HG02981 (cell line): ENCODE results near the gene COL7A1.
"Not testable (repeated sequence)": the region's sequence is repeated elsewhere in the genome, so short reads cannot be mapped to it uniquely, and the experiment has no call there.

Experiments used
- ATAC-seq: cut with Tn5 transposase; IDR thresholded peaks from one replicate; pipeline ENCODE4 v1.9.1; 2021; ENCODE audit warnings: mild to moderate bottlenecking, moderate library complexity; ENCODE audit not compliant: unreplicated experiment

COL7A1 gene

DNA sequence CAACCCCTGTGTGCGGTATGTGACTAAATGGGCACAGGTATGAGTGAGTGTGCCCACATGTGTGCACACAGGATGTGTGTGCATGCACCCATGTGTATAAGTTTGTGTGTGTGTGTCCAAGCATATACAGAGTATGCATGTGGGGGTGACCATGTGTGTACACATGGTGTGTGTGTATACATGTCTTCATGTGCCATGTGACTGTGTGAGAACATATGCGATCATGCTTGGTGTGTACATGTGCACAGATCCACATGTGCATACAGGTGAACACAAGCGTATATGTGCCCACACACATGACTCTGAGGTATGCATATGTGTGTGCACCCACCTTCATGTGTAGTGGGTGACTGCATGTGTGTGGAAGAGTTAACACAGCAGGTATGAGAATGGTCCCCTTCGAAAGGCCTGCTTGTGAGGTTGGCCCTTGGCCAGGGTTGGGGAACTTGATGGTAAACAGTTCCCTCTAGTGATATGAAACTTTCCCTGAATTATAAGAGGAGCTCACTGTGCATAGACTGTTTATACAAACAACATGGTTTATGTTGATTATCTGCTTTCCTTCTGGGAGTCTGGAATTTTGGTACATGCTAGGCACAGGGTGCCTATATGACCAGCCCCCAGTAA is 48.8 kb downstream of the COL7A1 start:
- no peak for ATAC-seq

DNA sequence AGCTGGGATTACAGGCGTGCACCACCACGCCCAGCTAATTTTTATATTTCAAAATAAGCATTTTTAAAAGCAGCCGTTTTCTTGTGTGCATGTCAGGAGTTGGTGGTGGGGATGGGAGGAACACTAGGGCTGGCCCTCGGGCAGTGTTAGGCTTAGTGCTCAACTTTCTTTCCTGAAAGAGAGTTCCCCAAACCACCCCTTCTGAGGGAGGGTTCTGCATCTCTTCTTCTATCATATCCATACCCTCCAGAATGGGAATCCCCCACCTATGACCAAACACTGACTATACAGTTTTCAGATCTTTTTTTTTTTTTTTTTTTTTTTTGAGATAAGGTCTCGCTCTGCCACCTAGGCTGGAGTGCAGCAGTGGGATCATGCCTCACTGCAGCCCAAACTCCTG is 51.0 kb downstream of the COL7A1 start:
- no peak for ATAC-seq

DNA sequence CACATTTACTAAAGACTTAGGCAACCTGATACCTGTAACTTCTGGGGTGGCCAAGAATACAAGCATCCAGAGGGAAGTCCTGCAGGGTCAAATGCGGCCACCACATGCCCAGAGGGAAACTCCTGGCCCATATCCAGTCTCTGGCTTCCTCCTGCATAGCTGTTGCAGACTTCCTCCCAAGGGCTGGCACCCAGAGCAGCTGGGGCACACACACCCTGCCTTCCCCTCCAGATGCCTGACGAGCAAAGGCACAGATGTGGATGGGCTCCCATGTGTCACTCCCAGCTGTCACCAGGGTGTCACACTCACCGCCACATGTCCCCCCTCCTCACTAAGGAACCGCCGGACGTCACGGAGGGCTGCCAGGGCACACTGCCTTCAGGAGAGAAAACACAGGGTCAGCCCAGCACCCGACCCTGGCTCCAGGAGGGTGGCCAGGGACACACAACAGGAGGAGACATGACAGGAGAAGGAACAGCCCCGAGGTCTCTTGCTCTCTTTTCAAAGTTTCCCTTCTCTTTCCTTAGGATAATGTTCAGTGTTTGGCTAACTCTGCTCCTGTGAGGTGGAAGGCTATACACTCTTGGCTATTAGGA is 51.8 kb downstream of the COL7A1 start:
- no peak for ATAC-seq

DNA sequence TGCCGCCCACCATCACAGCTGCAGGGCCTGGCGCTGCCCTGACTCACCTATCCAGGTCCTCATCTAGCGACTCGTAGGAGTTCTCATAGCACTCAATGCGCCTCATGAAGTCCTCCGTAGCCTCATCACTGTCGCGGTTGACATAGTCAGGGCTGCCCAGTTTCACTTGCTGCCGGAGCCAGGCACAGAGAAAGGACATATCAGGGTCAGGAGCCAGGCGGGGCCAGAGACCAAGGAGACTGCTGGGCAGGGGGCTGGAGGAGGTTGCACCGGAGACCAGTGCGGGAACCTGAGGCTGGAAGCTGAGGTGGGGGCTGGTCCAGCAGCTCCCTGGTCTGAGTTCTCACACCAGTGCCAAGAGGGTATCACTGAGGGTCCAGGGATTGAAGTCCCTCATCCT is 56.7 kb downstream of the COL7A1 start:
- no peak for ATAC-seq

DNA sequence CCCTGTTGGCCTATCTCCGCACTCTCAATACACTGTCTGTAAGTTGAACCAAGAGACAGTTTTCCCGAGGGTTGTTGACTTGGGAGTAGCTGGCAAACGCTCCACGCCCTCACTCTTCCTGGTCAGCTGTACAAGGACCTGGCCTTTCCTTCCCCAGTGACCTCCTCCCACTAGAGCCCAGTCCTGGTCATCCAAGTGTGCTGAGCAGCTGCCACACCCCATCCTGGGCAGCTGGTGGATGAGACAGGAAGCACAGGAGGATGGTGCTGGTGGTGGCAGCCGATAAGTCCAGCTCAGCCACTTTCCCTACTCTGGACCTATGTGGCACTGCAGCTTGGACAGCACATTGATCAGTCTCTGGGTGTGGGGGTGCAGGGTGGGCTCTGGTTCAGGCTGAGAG is 58.3 kb downstream of the COL7A1 start:
- no peak for ATAC-seq

DNA sequence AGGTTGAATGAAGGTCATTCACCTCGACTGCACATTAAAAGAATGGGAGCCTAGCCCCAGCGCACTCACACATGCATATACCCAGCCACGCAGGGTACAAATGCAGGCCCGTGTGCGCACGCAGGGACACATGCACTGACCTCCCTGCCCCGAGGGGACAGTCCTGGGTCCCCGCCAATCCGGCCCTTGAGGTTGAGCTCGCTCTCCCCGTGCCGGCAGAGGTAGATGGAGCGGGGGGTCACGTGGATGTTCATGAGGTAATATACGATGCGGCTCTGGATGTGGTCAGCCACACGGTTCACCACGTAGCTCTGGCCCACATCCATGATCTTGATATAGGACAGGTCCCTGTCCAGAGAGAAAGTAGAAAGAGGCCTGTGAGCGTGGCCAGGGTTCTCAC is 59.0 kb downstream of the COL7A1 start:
- no peak for ATAC-seq

DNA sequence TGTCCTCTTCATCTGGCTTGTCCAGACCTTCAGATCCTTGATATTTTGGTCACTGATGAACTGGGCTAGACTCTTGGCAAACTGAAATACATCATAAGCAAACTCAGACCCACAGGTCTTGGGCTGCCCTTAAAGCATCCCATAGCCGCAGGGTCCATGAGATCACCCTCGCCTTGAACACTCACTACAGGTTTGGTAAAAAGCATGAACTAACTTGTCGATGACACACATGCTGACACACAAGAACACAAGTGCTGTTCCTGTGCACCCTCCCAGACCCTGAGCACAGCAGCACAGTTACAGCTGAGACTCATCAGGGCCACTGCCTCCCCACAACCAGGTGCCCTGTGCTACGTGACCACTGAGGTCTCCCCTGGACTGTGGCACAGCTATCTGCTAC is 59.6 kb downstream of the COL7A1 start:
- ATAC-seq, result no peak

DNA sequence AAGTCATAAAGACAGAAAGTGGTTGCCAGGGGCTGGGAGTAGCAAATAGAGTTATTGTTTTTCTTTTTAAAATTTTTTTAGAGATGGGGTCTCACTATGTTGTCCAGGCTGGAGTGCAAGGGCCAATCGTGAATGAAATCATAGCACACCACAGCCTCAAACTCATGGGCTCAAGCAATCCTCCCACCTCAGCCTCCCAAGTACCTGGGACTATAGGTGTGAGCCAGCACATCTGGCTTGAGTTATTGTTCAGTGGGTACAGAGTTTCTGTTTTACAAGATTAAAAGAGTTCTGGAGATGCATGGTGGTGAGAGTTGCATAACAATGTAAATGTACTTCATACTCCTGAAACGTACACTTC is 62.2 kb downstream of the COL7A1 start:
- ATAC-seq, result no peak

DNA sequence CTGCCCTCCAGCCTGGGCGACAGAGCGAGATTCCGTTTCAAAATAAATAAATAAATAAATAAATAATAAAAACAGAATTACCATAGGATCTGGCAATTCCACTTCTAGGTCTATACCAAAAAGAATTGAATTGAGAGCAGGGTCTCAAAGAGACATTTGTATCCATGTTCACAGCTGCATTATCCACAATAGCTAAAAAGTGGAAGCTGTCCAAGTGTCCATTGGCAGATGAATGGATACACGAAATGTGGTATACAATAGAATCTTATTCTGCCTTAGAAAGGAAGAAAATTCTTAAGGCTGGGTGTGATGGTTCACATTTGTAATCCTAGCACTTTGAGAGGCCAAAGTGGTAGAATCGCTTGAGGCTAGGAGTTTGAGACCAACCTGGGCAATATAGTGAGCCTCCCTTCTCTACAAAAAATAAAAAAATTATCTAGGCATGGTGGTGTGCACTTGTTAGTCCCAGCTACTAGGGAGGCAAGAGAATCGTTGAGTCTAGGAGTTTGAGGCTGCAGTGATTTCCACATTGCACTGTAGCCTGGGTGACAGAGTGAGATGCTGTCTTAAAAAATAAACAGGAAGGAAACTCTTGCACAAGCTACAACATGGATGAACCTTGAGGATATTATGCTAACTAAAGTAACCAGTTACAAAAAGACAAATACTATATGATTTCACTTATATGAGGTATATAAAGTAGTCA is 62.7 kb downstream of the COL7A1 start:
- no peak for ATAC-seq

DNA sequence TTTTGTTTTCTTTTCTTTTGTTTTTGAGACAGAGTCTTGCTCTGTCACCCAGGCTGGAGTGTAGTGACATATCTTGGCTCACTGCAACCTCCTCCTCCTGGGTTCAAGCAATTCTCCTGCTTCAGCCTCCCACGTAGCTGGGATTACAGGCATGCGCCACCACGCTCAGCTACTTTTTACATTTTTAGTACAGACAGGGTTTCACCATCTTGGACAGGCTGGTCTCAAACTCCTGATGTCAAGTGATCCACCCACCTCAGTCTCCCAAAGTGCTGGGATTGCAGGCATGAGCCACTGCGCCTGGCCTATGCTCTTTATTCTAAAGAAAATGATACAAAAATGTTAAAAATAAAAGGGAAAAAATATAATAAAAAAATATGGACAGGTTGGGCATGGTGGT is 64.4 kb downstream of the COL7A1 start:
- ATAC-seq, result not testable (repeated sequence)

DNA sequence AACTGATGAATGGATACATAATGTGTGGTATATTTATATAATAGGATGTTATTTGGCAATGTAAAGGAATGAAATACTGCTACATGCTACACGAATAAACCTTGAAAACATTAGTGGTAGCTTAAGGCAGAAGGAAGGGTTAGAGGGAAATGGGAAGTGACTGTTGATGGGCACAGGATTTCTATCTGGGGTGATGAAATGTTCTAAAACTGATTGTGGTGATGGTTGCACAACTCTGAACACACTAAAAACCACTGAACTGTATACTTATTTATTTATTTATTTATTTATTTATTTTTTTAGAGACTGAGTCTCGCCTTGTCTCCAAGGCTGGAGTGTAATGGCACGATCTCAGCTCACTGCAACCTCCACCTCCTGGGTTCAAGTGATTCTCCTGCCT is 66.4 kb downstream of the COL7A1 start:
- no peak for ATAC-seq

DNA sequence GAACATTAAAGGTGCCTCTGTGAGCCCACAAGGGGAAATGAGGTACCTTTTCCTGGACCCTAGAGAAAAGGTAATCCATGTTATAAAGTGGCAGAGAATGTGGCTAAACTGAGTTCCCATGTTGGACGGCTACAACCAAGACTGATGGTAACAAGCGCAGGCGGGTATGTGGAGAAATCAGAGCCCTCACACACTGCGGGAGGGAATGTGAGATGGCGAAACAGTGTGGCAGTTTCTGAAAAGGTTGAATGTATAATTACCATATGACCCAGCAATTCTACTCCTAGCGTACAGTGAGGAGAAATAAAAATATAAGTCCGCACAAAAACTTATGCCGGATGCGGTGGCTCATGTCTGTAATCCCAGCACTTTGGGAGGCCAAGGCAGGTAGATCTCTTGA is 67.1 kb downstream of the COL7A1 start:
- ATAC-seq, result no peak

DNA sequence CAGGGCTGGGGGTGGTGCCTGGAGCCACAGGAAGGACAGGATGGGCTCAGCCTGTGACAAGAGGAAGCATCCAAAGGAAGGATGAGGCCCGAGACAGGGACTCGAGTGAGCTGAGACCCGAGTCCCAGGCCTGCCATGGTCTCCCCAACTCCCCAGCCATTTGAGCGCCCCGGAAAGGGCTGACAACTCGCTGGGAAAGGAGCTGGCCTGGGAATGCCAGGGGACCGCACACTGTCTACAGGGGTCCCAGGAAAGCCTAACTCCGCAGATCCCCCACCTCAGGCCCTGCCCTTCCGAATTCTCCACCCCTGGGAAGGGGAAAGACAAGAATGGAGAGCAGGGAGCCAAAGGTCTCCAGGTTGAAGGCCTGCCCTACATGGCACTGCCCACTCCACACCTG is 70.2 kb downstream of the COL7A1 start:
- ATAC-seq, result no peak

DNA sequence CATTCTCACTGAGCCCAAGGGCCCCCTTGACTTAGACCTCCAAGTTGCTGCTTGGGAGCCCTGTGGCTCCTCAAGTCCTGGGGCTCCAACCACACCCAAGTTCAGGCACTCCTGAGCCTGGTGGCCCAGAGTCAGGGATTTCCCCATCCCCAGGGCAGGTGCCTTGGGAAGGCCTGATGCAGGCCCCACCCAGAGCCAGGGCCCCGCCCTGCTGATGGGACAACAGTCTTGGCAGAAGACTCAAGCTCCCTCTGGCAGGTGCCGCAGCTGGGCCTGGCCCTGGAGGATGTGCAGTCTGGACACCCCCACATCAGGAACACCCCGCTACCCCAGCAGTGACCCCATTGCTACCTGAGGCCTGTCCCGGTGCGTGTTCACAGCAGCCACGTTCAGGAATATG is 73.5 kb downstream of the COL7A1 start:
- ATAC-seq, result no peak

DNA sequence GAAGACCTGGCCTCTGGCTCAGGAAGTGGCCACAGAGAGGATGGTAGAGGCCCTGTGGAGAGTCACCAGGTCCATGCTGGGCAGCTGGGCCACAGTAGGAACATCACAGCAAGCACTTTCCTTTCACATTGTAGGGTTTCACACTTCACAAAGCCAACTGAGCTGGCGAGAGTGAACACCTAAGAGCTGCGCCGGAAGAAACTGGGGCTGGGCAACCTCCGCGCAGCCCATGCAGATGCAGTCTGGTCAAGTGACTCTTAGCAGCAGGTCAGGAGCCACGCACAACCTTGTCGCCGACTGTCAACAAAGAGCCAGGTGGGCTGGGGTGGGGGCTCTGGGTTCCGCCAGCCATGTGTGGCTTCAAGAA is 75.9 kb downstream of the COL7A1 start:
- ATAC-seq, result no peak

DNA sequence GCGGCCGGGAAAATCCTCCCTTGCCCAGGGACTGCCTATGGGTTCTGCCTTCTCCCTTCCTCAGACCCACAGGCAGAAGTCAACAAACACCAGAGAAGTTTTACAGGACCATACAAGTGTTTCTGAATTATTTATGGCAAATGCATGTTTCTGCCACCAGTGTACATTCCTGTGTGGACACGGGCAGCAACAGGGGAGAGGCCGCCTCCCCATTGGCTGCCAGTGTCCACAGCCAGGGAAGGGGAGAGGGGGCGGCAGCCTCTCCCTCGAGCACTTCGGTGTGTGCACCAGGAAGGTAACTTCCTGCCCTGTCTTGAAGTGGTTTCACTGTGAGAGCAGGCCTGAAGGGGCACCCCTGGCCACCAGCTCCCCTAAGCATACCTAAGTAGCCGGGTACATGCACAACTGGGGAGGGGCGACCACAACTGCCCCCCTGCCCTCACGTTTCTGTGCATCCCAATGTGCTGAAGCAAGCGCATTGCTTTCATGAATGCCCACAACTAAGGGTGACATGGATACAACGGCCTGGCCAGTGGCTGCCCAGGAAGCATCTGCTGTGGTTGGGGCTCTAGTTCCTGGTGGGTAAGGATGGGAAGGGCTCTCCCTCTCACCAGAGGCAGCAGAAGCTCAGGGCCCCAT is 76.4 kb downstream of the COL7A1 start:
- no peak for ATAC-seq

DNA sequence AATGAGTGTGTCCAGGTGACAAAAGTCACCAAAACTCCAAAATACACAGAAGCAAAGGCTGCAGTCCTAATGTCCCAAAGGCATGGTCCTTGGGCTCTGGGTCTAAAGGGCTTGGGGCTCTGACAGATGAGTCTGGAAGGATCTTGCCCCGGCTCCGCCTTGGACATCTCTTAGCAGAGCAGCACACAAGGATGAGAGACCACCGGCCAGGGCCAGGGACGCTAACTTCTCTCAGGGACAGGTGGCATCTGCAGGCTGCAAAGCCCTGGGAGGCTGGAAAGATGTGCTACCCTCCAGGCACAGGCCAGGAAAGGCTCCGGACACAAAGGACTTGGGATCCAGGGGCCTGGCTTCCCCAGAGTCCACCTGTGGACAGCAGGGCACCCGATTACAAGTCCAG is 77.1 kb downstream of the COL7A1 start:
- no peak for ATAC-seq

DNA sequence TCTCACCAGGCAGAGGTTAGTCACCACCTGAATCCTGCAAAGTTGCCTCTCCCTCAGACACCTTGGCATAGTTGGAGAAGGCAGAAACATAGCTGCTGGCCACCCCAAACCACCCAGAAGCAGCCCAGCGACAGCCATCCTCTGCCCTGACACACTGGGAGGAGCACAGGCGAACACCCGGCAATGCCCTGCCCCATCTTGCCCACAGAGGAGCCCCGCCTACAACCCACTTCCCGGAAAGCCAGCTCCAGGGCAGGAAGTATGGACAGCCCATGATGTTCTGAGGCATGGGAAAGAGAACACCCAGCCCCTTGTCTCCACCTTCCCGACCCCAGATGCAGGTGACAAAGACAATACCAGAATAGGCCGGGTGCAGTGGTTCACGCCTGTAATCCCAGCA is 78.6 kb downstream of the COL7A1 start:
- no peak for ATAC-seq

DNA sequence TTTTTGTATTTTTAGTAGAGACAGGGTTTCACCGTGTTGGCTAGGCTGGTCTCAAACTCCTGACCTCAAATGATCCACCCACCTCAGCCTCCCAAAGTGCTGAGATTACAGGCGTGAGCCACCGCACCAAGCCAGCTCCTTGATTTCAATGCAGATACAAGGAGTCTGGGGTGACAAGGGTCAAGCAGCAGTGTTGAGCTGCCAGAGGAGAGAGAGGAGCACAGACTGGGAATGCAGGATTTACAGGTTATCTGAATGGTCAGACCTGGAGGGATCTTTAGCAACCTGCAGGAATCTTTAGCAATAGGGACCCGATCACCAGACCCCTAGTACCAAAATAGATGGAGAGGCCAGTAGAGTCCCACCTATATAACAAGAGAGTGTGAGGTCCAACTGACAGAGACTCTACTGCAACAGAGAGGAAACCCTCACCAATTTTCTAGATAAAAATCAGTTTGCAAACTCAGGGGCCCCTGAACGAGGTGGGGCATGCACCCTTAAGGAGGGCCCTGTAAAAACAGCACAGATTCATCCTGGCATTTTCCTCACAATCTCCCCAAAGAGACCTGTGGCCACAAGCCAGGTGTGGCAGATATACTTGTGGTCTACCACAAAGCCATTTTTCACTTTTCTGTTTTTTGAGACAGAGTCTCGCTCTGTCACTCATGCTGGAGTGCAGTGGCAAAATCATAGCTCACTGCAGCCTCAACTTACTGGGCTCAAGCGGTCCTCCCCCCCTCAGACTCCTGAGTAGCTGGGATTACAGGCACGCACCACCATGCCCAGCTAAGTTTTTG is 80.5 kb downstream of the COL7A1 start:
- ATAC-seq, result no peak
